Thoracic aorta (tissue), 2 donors: ENCODE results near the gene ELOVL3. TPM values are rescaled to one million over a fixed set of nuclear protein-coding genes. Genes with fewer than 3 reads are reported as not detected.

Experiments used
- ATAC-seq: fragments of 150-250 bp; one replicate; pipeline ENCODE4 v1.8.0; 2017; ENCODE audit warnings: low read depth; ENCODE audit not compliant: insufficient number of reproducible peaks, low FRiP score
- DNase-seq: peaks from one replicate; pipeline ENCODE4 v3.0.0-alpha.2; 2020; ENCODE audit warnings: low spot score
- H3K27ac ChIP-seq, 2 donors: fragments of 200-600 bp; sonication (generic); 1 replicate in 1 of 2; 2 replicates in 1 of 2; pipeline ENCODE4 v1.5.1; 2016; ENCODE audit warnings: mild to moderate bottlenecking in 2 of 2, moderate library complexity in 2 of 2
- H3K27me3 ChIP-seq: fragments of 200-600 bp; sonication (generic); replicated peaks from 2 replicates; pipeline ENCODE4 v1.6.0; 2016; ENCODE audit warnings: mild to moderate bottlenecking; ENCODE audit not compliant: insufficient read depth
- H3K36me3 ChIP-seq: fragments of 200-600 bp; sonication (generic); one replicate; pipeline ENCODE4 v1.5.1; 2016
- H3K4me1 ChIP-seq, 2 donors: fragments of 200-600 bp; sonication (generic); 1 replicate in 1 of 2; 2 replicates in 1 of 2; pipeline versions ENCODE4 v1.5.1 to v1.6.0; 2016; ENCODE audit warnings: low read depth in 2 of 2, mild to moderate bottlenecking in 1 of 2; ENCODE audit not compliant: control insufficient read depth in 1 of 2
- H3K4me3 ChIP-seq: fragments of 200-600 bp; sonication (generic); 2 replicates; pipeline ENCODE4 v1.5.1; 2016; ENCODE audit warnings: mild to moderate bottlenecking
- H3K9me3 ChIP-seq: fragments of 200-600 bp; sonication (generic); 2 replicates; pipeline ENCODE4 v1.5.1; 2016
- CTCF ChIP-seq: fragments of 200-600 bp; sonication (generic); IDR thresholded peaks from one replicate; pipeline ENCODE4 v1.5.1; 2019; ENCODE audit warnings: antibody characterized with exemption
- total RNA-seq, 2 donors: library from RNA; depleted of rRNA; stranded (reverse); fragments of >200 nt; gene quantifications; one replicate each; pipeline versions ENCODE4 v1.1.0 to v1.2.3, GENCODE V29; 2016

Gene ELOVL3
- total RNA-seq, 2 donors from 2014 or later = not detected

- DNase-seq (no peak), ATAC-seq (no peak)
- TF ChIP-seq CTCF = no peak
- Histone ChIP-seq H3K9me3 (no peaks in the 10 kb centered on the region), H3K36me3 (no peaks in the 10 kb centered on the region), H3K4me1 (peaks cover 19 to 22% of the 10 kb centered on the region in 2 donors), H3K4me3 (no peak overlapping the region), H3K27me3 (no peaks in the 10 kb centered on the region), H3K27ac (no peak overlapping the region)
Observed at GRCh38 chr10:102279104-102279503, 53.0 kb downstream of the ELOVL3 start.

Other genes with a start within 250 kb of the ELOVL3 start
- gene ARMH3, start 170.1 kb upstream of the ELOVL3 start, total RNA-seq = 10 to 100 TPM; 21.1 TPM
- 10 to 100 TPM; 21.8 to 22.3 TPM for gene HPS6, start 160.9 kb upstream of the ELOVL3 start, total RNA-seq
- 10 to 100 TPM; 49.3 to 49.8 TPM for gene LDB1, start 105.9 kb upstream of the ELOVL3 start, total RNA-seq
- gene PPRC1, start 93.3 kb upstream of the ELOVL3 start, total RNA-seq = 10 to 100 TPM; 18.0 to 56.4 TPM
- 100 to 1,000 TPM in 1 of 2 donors, 10 to 100 TPM in 1; 34.1 to 104 TPM for gene NOLC1, start 73.9 kb upstream of the ELOVL3 start, total RNA-seq
- gene PITX3, start 15.2 kb downstream of the ELOVL3 start, total RNA-seq = not detected
- gene GBF1, start 19.2 kb downstream of the ELOVL3 start, total RNA-seq = 10 to 100 TPM; 38.1 to 44.9 TPM
- 10 to 100 TPM; 26.8 to 40.9 TPM for gene NFKB2, start 169.4 kb downstream of the ELOVL3 start, total RNA-seq
- gene PSD, start 192.5 kb downstream of the ELOVL3 start, total RNA-seq = under 1 TPM in 1 of 2 donors, not detected in 1; 0.21 TPM
- gene FBXL15, start 194.5 kb downstream of the ELOVL3 start, total RNA-seq = 10 to 100 TPM; 19.8 to 24.0 TPM
- 10 to 100 TPM; 40.8 to 53.2 TPM for gene CUEDC2, start 206.3 kb downstream of the ELOVL3 start, total RNA-seq
- not detected for gene C10orf95, start 225.2 kb downstream of the ELOVL3 start, total RNA-seq